ENCODE results near the gene ANKUB1.

The ANKUB1 gene

GRCh38 chr3:149800693-149801092 lies 8.3 kb upstream of the ANKUB1 start:
- no peak overlapping the region for H3K4me3 ChIP-seq (replicated peaks in 1 of 2; ENCODE audit: low read depth in 2 of 2, low read length in 2 of 2)
- DNase-seq (ENCODE audit: low read depth in 2 of 2) = no peak
- no peak for TF ChIP-seq CTCF (IDR thresholded peaks at IDR 0.05; ENCODE audit: low read depth, low read length)

GRCh38 chr3:149796026-149796425 lies 3.7 kb upstream of the ANKUB1 start:
- DNase-seq (ENCODE audit: low read depth in 2 of 2) = no peak
- no peak overlapping the region for H3K4me3 ChIP-seq (replicated peaks in 1 of 2; ENCODE audit: low read depth in 2 of 2, low read length in 2 of 2)
- TF ChIP-seq CTCF (IDR thresholded peaks at IDR 0.05; ENCODE audit: low read depth, low read length) = no peak

DNA sequence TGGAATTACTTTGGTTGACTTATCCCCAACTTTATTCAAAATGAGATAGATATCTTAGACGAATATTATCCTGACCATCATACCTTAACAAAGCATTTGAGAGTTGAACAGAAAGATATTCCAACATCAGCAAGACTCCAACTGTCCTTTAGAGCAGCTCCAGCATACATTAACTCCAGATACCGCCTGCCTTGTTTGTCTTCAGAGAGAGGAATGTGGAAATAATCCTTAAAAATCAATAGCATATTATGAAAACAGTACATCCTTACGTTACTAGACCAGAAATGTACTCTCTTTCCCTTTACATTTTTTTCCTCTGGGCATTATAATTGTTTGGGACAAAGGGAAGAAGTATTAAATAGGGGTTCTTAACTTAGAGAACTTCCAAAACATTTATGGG lies 1.7 kb downstream of the ANKUB1 start:
- H3K4me3 ChIP-seq (replicated peaks in 1 of 2; ENCODE audit: low read depth in 2 of 2, low read length in 2 of 2) = no peak overlapping the region
- TF ChIP-seq CTCF (IDR thresholded peaks at IDR 0.05; ENCODE audit: low read depth, low read length) = no peak
- DNase-seq (ENCODE audit: low read depth in 2 of 2) = no peak

- no peak for TF ChIP-seq CTCF (IDR thresholded peaks at IDR 0.05; ENCODE audit: low read depth, low read length)
- H3K4me3 ChIP-seq (replicated peaks in 1 of 2; ENCODE audit: low read depth in 2 of 2, low read length in 2 of 2) = no peak overlapping the region
- peak in 1 of 2 donors; percentile 28 for DNase-seq (ENCODE audit: low read depth in 2 of 2)
Measured at GRCh38 chr3:149790268-149790667, 2.1 kb downstream of the ANKUB1 start.

GRCh38 chr3:149784064-149784704 lies 8.2 kb downstream of the ANKUB1 start:
- H3K4me3 ChIP-seq (replicated peaks in 1 of 2; ENCODE audit: low read depth in 2 of 2, low read length in 2 of 2) = no peak overlapping the region
- TF ChIP-seq CTCF (IDR thresholded peaks at IDR 0.05; ENCODE audit: low read depth, low read length) = no peak
- no peak for DNase-seq (ENCODE audit: low read depth in 2 of 2)

GRCh38 chr3:149783576-149783975 lies 8.8 kb downstream of the ANKUB1 start:
- H3K4me3 ChIP-seq (replicated peaks in 1 of 2; ENCODE audit: low read depth in 2 of 2, low read length in 2 of 2) = no peak overlapping the region
- no peak for TF ChIP-seq CTCF (IDR thresholded peaks at IDR 0.05; ENCODE audit: low read depth, low read length)
- DNase-seq (ENCODE audit: low read depth in 2 of 2) = peak; percentile 51 to 75

GRCh38 chr3:149781741-149782140 lies 10.6 kb downstream of the ANKUB1 start:
- no peak for TF ChIP-seq CTCF (IDR thresholded peaks at IDR 0.05; ENCODE audit: low read depth, low read length)
- no peak for DNase-seq (ENCODE audit: low read depth in 2 of 2)
- no peak overlapping the region for H3K4me3 ChIP-seq (replicated peaks in 1 of 2; ENCODE audit: low read depth in 2 of 2, low read length in 2 of 2)
